Common myeloid progenitor, CD34-positive (primary cell): Measurements from ENCODE around the gene LCE1D.

ENCODE experiments used
- CTCF ChIA-PET: fragments of 350-600 bp; sonication (Branson Sonifier 250); formaldehyde crosslinking; loops from one replicate; lab custom pipeline; 2021; ENCODE audit warnings: antibody characterized with exemption; lab: Charles Lee
- POLR2A ChIA-PET: fragments of 350-600 bp; sonication (Branson Sonifier 250); formaldehyde crosslinking; loops from one replicate; lab custom pipeline; 2021; ENCODE audit warnings: antibody characterized with exemption; lab: Charles Lee
- DNase-seq, 3 donors: peaks; one replicate each; pipeline versions ENCODE4 v3.0.0 to v3.0.0-alpha.2; 2013
- H3K27ac ChIP-seq, 2 experiments: 1 replicate in 1 of 2; 2 replicates in 1 of 2; pipeline ENCODE4 v1.7.0; 2013; ENCODE audit warnings: inconsistent platforms in 2 of 2, low read length in 2 of 2, mild to moderate bottlenecking in 2 of 2, low read depth in 1 of 2, moderate library complexity in 1 of 2; ENCODE audit not compliant: severe bottlenecking in 2 of 2, insufficient read depth in 1 of 2, poor library complexity in 1 of 2
- H3K27me3 ChIP-seq, 5 experiments: replicated peaks in 2 of 5; 1 replicate in 3 of 5; 2 replicates in 2 of 5; pipeline versions ENCODE4 v1.6.1 to v1.7.0; 2013; ENCODE audit warnings: low read length in 4 of 5, mild to moderate bottlenecking in 2 of 5, moderate library complexity in 2 of 5, inconsistent platforms in 1 of 5; ENCODE audit not compliant: insufficient read depth in 5 of 5, control insufficient read depth in 4 of 5
- H3K36me3 ChIP-seq, 4 experiments: 1 replicate in 2 of 4; 2 replicates in 2 of 4; pipeline versions ENCODE4 v1.6.1 to v1.7.0; 2013; ENCODE audit warnings: low read length in 3 of 4, control low read depth in 1 of 4, mild to moderate bottlenecking in 1 of 4; ENCODE audit not compliant: control insufficient read depth in 4 of 4, insufficient read depth in 4 of 4
- H3K4me1 ChIP-seq, 4 experiments: 1 replicate in 3 of 4; 2 replicates in 1 of 4; pipeline versions ENCODE4 v1.6.1 to v1.7.1; 2013; ENCODE audit warnings: low read length in 3 of 4, mild to moderate bottlenecking in 3 of 4, control low read depth in 1 of 4, inconsistent platforms in 1 of 4, moderate library complexity in 1 of 4; ENCODE audit not compliant: control insufficient read depth in 4 of 4, insufficient read depth in 4 of 4; ENCODE audit errors: control extremely low read depth in 1 of 4
- H3K4me3 ChIP-seq, 7 experiments: 1 replicate in 4 of 7; 2 replicates in 3 of 7; pipeline versions ENCODE4 v1.5.1 to v1.7.0; 2013; ENCODE audit warnings: mild to moderate bottlenecking in 7 of 7, low read length in 6 of 7, moderate library complexity in 6 of 7, inconsistent platforms in 2 of 7, low read depth in 2 of 7, control low read depth in 1 of 7; ENCODE audit not compliant: insufficient read depth in 4 of 7, control insufficient read depth in 1 of 7; ENCODE audit errors: extremely low read depth in 1 of 7
- H3K9me3 ChIP-seq, 5 experiments: 1 replicate in 4 of 5; 2 replicates in 1 of 5; pipeline versions ENCODE4 v1.6.1 to v1.7.1; 2013; ENCODE audit warnings: low read length in 4 of 5, mild to moderate bottlenecking in 2 of 5, inconsistent platforms in 1 of 5, low read depth in 1 of 5, moderate library complexity in 1 of 5; ENCODE audit not compliant: control insufficient read depth in 4 of 5, insufficient read depth in 2 of 5; ENCODE audit errors: control extremely low read depth in 1 of 5
- WGBS: methylation state at CpG from one replicate; pipeline ENCODE4 v1.1.5; 2013; ENCODE audit not compliant: insufficient coverage; 5-methylcytosine and 5-hydroxymethylcytosine counted together

LCE1D gene

DNA sequence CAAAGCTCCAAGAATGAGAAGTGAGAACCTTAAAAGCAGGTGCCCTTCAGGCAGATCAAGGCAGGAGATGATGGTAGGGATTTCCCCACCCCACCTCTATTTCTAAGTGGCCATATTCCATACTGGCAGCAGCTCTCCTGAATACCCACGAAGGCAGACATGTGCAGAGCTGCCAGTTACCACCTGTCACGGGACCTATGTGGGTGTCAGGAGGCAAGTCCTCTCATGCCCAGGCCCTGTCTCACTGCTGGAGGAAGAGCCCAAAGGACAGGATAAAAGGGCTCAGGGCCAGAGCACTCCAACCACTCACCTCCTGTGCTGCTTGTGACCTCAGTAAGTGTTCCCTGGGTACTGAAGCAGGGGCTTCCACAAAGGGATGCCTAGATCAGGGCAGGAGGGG is 14.5 kb downstream of the LCE1D start:
- POLR2A ChIA-PET, result no interaction called here

DNA sequence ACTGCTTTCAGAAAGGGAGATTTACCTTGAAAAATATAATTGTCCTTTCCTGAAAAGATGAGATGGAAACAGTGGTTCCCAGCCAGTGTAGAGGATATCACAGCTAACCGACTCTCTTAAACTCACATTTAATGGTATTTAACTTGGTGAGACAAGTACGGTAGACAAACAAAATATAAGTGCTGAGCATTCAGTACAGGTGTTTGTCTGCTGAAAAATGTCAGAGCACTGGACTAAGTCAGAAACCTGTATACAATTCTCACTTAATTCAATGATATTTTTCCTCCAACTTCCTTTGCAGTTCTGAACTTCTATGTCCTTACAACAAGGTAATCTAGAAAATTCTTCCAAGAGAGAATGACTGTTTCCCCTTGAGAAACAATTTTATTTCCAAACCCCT is 15.2 kb downstream of the LCE1D start, which contains the start of gene LCE1B:
Gene LCE1B (plus strand): TSS at position 301 of the 400 bp plus-strand sequence. CDS start 476 bp downstream, outside the sequence.
- peaks cover 0 to 6% (median 2%) of the 10 kb centered on the region in 5 experiments for H3K27me3 ChIP-seq
- CTCF ChIA-PET, result no interaction called here
- no peak within 1 kb of the TSS for H3K4me3 ChIP-seq
- WGBS, result 100% methylated on average over 2 of the region's 2 CpGs
- H3K9me3 ChIP-seq, result no peaks in the 10 kb centered on the region
- DNase-seq, result no peak
- POLR2A ChIA-PET, result no interaction called here
- H3K36me3 ChIP-seq, result no peaks in the 10 kb centered on the region
- H3K4me1 ChIP-seq, result no peaks in the 10 kb centered on the region
- no peak within 1 kb of the TSS for H3K27ac ChIP-seq

More for the DNA sequence above, 14.5 kb downstream of the LCE1D start:
- 72% methylated on average over 2 of the region's 2 CpGs for WGBS
- no peaks in the 10 kb centered on the region for H3K9me3 ChIP-seq
- peaks cover 0 to 6% (median 2%) of the 10 kb centered on the region in 5 experiments for H3K27me3 ChIP-seq
- no peaks in the 10 kb centered on the region for H3K4me1 ChIP-seq
- H3K27ac ChIP-seq, result no peak overlapping the region
- H3K36me3 ChIP-seq, result no peaks in the 10 kb centered on the region
- no peak for DNase-seq
- H3K4me3 ChIP-seq, result no peak overlapping the region
- CTCF ChIA-PET, result no interaction called here

DNA sequence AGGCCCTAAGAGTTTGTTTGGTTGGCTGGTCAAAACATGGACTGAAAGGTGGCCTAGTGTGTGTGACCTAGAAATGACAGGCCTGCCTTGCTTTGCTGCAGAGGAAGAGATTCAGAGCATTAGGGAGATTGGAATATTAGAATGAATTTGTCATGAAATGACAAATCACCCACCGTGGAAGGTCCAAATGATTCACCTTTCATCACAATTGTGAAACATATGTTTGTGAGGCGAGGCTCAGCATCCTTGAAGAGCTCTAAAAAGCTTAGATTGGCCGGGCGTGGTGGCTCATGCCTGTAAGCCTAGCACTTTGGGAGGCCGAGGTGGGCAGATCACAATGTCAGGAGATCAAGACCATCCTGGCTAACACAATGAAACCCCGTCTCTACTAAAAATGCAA is 20.8 kb downstream of the LCE1D start:
- H3K4me3 ChIP-seq, result no peak overlapping the region
- ChIA-PET CTCF (no interaction called here), POLR2A (no interaction called here)
- 93% methylated on average over 6 of the region's 6 CpGs for WGBS
- no peak for DNase-seq
- no peaks in the 10 kb centered on the region for H3K4me1 ChIP-seq
- no peaks in the 10 kb centered on the region for H3K9me3 ChIP-seq
- peaks cover 0 to 1% (median 0%) of the 10 kb centered on the region in 5 experiments for H3K27me3 ChIP-seq
- no peaks in the 10 kb centered on the region for H3K36me3 ChIP-seq
- H3K27ac ChIP-seq, result no peak overlapping the region

DNA sequence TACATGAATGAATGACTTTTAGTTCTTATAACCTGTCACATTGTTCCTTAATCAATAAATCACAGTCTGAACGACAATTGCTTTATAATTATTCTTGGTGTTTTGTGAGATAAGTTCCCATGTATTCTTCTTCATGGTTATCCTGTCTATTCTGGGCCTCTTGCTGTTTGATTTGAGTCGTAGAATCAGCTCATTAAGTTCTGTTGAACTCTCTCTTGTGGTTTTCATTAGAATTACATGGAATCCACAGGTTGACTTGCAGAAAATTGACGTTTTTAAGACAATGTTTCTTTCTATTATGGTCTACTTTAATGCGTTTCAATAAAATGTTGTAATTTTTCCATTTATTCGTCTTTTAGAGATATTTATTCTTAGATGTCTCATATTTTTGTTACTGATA is 26.8 kb downstream of the LCE1D start:
- H3K27ac ChIP-seq, result no peak overlapping the region
- ChIA-PET CTCF (no interaction called here), POLR2A (no interaction called here)
- no peaks in the 10 kb centered on the region for H3K36me3 ChIP-seq
- DNase-seq, result no peak
- WGBS, result no CpG with 5 or more reads among the region's 5 CpGs
- no peaks in the 10 kb centered on the region for H3K9me3 ChIP-seq
- H3K4me1 ChIP-seq, result no peaks in the 10 kb centered on the region
- H3K27me3 ChIP-seq, result peaks cover 0 to 13% (median 8%) of the 10 kb centered on the region in 5 experiments
- no peak overlapping the region for H3K4me3 ChIP-seq

DNA sequence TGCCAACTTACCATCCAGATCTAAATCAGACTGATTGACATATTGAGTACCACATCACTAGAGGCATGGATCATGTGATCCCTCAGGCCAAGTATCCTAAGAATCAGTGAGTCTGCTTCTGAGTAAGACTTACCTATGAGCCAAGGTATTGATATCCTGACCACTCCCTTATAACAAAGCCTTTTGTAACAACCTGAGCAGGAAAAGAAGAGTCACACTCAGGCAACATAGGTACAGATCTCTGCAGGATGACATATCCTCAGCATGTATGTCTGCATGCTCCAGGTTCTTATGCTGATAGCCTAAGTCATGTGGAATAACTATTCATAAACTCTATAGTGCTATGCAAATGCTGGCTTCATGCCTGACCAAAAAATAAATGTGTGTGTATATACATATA is 28.4 kb downstream of the LCE1D start:
- Histone ChIP-seq H3K36me3 (no peaks in the 10 kb centered on the region), H3K27ac (no peak overlapping the region), H3K4me3 (no peak overlapping the region), H3K9me3 (no peaks in the 10 kb centered on the region), H3K27me3 (peaks cover 0 to 13% (median 10%) of the 10 kb centered on the region in 5 experiments), H3K4me1 (no peaks in the 10 kb centered on the region)
- POLR2A ChIA-PET, result no interaction called here
- CTCF ChIA-PET, result no interaction called here
- DNase-seq, result no peak

DNA sequence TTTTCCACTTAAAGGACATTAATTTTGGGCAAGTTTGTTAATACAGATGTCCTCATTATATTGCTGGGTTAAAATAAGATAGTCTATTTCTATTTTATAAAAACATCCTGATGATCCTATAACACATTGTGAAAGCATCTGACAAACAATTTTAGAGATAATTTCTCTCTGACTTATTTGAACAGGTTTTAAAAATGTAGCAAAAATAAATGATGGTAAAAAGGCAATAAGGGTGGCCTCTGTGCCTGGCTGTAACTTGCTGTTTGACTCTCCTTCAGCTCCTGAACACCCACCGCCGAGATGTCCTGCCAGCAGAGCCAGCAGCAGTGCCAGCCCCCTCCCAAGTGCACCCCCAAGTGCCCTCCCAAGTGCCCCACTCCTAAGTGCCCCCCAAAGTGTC is 30.7 kb downstream of the LCE1D start, which contains the start of gene LCE1A:
Gene LCE1A (plus strand): TSS at position 301 of the 400 bp plus-strand sequence. CDS start 0 bp downstream, at position 301.
- Histone ChIP-seq H3K4me1 (no peaks in the 10 kb centered on the region), H3K36me3 (no peaks in the 10 kb centered on the region), H3K4me3 (no peak within 1 kb of the TSS), H3K27me3 (peaks cover 0 to 13% (median 10%) of the 10 kb centered on the region in 5 experiments), H3K27ac (no peak within 1 kb of the TSS), H3K9me3 (no peaks in the 10 kb centered on the region)
- WGBS, result 80% methylated on average over 2 of the region's 2 CpGs
- ChIA-PET CTCF (no interaction called here), POLR2A (no interaction called here)
- DNase-seq, result no peak

DNA sequence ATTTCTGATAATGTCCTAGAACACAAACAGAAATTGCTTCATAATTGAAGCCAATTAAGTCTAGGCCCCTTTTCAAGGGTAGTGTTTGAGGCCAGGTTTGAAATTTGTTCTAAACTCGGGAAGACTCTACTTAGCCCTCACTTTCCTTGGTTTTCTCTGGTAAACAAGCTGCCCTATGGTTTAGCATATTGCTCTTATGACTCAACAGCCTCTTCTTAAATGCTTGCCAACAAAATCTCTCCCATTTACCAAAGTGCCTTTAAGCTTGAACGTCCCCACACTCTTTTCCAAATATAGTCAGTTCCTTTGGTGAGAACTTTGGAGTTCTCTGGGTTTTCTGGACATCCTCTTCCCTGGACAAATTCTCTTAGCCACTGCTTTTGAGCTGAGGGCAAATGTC is 40.3 kb downstream of the LCE1D start:
- Histone ChIP-seq H3K9me3 (no peaks in the 10 kb centered on the region), H3K27ac (no peak overlapping the region), H3K27me3 (peaks cover 0 to 3% (median 2%) of the 10 kb centered on the region in 5 experiments), H3K4me3 (no peak overlapping the region), H3K36me3 (no peaks in the 10 kb centered on the region), H3K4me1 (no peaks in the 10 kb centered on the region)
- ChIA-PET CTCF (no interaction called here), POLR2A (no interaction called here)
- 73% methylated on average over 2 of the region's 2 CpGs for WGBS
- DNase-seq, result no peak
